Measurements from ENCODE around the gene IZUMO4. TPM values are rescaled to one million over a fixed set of nuclear protein-coding genes. Genes with fewer than 3 reads are reported as not detected.

The IZUMO4 gene
- total RNA-seq, 1 donor from 2014 or later = 15.4 TPM

DNA sequence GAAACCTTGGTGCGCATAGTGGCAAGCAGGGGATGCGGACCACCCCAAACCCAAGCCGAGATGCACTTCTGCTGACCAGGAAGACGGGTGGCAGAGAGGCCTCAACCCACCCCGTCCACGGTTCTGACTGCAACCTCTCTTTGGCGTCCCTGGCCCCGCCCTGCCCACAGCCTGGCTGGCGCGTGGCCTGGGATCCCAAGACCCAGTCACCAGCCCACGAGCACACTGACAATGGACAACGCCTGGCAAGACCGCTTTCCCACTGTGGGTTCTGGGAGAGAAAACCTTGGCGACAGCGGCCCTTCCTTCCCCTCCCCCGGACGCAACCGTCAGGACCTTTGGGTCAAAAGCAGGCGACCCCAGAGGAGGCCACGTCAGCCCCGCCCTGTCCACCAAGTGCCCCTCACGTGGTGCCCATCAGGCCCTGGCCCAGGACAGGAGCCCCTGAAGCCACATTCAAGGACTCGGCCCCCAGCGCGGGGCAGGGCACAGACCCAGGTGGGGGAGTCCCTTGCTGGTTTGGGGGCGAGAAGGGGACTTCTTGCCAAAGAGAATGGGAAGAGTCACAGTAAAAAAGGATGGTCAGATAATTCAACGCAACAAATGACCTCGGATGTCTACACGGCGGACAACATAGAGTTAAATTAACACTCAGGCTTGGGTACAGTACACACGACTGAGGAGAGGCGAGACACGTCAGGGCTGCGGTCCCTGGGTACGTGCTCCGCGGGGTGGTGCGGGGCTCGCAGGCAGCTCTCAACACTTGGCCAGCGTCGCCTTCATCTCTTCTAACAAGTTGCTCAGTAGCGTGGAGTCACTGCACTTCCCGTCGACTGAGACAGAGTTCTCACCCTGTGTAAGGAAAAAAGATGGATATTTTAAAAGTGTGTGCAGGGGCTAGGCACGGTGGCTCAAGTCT is 5.0 kb downstream of the IZUMO4 start:
- intact Hi-C loops (cut with micrococcal nuclease) = no loop called here

DNA sequence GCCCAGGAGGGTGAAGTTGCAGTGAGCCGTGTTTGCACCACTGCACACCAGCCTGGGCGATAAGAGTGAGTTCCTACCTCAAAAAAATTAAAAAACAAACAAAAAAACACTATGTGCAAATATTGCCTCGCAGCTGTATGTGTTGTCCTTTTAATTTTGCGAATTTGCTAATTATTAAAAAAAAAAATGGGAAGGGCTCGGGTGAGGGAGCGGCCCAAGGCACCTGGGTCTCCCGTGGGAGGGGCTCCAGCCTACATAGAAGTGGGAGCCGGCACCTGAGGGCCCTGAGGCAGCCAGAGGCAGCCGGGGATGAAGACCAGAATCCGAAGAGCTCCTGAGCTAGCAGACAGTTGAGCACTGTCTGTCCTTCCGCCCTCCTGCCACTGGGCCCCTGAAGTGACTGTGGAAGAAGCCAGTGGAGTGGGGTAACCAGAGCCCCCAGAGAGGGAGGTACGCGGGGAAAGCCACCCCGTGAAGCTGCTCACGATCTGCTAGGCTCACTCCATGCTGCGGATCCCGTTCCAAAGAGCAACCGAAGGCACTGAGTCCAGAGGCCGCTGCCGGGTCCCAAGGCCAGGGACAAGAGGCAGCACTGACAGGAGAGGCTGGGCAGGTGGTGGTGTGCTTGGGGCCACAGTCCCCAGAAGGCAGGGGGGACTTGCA is 6.5 kb downstream of the IZUMO4 start:
- intact Hi-C loops (cut with micrococcal nuclease) = no loop called here

DNA sequence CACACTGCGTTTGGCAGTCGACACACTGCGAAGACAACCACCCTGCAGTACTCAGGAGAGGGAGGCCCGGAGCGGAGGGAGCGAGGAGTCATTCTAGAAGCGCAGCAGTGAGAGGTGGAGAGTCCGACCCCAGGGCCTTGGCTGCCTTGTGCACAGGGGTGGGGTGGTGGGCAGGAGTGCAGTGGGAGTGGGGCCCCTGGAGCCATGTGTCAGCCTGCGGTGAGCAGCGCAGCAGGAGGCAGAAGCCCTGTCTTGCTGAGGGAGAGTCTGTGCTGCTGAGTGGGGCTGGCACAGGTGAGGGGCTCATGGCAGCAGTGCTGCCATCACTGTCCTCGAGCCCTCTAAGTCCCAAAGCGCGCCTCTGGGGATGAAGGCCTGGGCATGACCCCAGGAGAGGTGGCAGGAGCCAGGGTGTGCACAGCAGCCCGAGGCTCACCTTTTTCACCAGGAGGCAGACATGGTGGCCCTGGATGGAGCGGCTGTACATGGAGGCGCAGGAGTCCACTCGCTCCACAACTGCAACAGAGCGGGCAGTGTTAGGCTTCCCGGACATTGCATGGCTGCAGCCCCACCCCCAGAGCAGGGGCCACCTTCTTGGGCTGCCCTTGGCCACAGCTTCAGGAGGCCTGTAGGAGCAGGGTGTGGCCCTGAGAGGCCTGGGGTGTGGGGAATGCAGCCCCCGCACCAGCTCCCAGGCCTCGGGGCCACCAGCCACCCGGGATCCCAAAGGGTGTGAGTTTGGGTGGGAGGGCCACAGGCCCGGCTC is 11.7 kb downstream of the IZUMO4 start:
- intact Hi-C loops (cut with micrococcal nuclease) = no loop called here

GRCh38 chr19:2109046-2109864 is 12.5 kb downstream of the IZUMO4 start:
- intact Hi-C loops (cut with micrococcal nuclease) = no loop called here

GRCh38 chr19:2110822-2111221 is 14.1 kb downstream of the IZUMO4 start:
- intact Hi-C loops (cut with micrococcal nuclease) = no loop called here

- intact Hi-C loops (cut with micrococcal nuclease) = no loop called here
Observed at GRCh38 chr19:2111425-2111824, 14.7 kb downstream of the IZUMO4 start.

- intact Hi-C loops (cut with micrococcal nuclease) = no loop called here
Observed at GRCh38 chr19:2111886-2112285, 15.2 kb downstream of the IZUMO4 start.

- intact Hi-C loops (cut with micrococcal nuclease) = no loop called here
Observed at GRCh38 chr19:2112516-2113320, 16.0 kb downstream of the IZUMO4 start.

DNA sequence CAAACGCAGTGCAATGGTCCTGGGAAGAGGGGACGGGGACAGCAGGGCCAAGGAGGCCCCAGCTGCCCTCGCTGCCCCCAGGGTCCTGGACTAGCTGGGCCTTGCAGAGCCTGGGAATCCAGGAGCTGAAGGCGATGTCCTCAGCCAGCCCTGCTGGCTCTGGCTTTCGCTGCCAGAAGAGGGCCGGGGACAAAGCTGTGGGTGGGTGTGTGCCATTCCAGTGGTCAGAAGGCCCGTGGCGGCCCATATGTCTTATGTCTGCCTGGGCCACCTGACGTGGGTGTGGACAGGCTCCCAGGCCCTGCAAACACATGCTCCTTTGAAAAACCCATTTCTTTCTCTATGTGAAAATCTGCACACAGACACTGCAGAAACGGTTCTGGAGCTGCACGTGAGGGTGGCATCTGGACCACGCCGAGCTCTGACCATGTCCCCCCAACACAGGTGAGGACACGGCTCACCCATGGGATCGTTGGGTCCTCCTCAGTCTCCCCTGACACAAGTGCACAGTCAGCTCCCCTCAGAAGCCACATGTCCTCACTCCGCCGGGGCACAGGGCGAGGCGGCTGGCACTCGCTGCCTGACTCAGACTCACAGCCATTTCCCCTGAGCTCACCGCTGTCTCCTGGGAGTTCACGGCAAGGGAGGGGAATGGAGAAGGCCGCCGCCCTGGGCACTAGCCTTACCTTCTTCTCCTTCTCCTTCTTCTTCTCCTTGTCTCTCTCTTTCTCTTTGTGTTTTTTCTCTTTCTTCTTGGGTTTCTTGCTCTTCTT is 16.9 kb downstream of the IZUMO4 start:
- intact Hi-C loops (cut with micrococcal nuclease) = no loop called here

- intact Hi-C loops (cut with micrococcal nuclease) = no loop called here
Observed at GRCh38 chr19:2114218-2114617, 17.5 kb downstream of the IZUMO4 start.

- intact Hi-C loops (cut with micrococcal nuclease) = no loop called here
Observed at GRCh38 chr19:2114821-2115220, 18.1 kb downstream of the IZUMO4 start.

- intact Hi-C loops (cut with micrococcal nuclease) = no loop called here
Observed at GRCh38 chr19:2115324-2115723, 18.6 kb downstream of the IZUMO4 start.

DNA sequence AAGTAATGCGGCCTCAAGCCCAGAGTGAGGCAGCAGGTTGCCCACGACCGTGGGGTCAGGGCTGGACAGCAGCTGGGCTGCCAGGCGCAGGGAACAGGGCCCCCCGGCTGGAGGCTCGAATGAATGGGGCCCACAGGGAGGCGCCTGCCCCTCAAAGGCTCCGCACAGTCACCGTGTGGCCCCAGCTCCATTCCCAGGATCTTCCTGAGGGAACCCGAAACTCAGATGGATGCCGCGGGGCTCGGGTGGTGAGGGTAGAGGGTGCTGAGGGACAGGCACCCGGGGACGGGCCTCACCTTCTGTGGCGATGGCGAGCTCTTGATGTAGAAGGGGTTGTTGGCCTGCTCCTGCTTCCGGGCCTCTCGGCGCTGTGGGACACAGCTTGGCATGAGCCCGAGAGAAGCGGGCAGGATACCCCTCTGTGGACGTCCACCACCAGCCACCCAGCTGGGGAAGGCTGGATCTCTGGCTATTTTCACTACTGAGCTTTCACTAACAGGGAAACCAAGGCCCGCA is 19.3 kb downstream of the IZUMO4 start:
- intact Hi-C loops (cut with micrococcal nuclease) = no loop called here

DNA sequence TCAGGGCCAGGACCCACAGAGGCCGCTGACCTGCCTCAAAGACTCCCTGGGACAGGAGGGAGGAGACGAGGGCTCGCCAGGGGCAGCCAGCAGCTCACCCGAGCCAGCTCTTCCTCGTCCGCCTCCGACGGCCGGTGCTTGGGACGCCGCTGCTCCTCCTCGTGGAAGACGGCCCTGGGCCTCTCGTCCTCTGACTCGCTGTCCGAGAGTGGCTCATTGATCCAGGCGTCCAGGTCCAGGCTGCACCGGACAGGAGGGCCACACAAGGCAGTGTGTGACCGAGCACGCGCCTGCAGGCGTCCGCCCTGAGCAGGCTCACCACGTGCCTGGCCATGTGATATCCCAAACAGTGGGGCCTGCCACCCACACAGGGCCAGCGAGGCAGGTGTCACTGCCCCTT is 19.8 kb downstream of the IZUMO4 start:
- intact Hi-C loops (cut with micrococcal nuclease) = no loop called here

- intact Hi-C loops (cut with micrococcal nuclease) = no loop called here
Observed at GRCh38 chr19:2117215-2117960, 20.7 kb downstream of the IZUMO4 start.

DNA sequence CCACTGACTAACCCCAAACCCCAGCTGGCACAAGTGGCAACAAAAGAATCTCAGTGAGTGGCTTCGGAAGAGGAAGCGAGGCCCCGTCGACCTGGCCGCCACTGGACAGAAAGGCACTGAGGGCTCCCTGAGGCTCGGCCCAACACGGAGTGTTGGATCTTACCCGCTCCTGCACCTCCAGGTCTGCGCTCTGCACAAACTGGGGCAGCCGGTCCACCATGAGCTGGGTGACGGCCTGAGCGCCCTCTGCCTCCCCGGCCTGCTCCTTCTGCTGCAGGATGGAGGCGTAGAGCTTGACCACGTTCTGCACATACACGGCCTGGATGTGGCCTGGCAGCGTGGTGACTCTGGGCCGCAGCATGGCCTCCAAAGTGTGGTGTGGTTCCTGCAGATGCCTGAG is 21.7 kb downstream of the IZUMO4 start:
- intact Hi-C loops (cut with micrococcal nuclease) = no loop called here

DNA sequence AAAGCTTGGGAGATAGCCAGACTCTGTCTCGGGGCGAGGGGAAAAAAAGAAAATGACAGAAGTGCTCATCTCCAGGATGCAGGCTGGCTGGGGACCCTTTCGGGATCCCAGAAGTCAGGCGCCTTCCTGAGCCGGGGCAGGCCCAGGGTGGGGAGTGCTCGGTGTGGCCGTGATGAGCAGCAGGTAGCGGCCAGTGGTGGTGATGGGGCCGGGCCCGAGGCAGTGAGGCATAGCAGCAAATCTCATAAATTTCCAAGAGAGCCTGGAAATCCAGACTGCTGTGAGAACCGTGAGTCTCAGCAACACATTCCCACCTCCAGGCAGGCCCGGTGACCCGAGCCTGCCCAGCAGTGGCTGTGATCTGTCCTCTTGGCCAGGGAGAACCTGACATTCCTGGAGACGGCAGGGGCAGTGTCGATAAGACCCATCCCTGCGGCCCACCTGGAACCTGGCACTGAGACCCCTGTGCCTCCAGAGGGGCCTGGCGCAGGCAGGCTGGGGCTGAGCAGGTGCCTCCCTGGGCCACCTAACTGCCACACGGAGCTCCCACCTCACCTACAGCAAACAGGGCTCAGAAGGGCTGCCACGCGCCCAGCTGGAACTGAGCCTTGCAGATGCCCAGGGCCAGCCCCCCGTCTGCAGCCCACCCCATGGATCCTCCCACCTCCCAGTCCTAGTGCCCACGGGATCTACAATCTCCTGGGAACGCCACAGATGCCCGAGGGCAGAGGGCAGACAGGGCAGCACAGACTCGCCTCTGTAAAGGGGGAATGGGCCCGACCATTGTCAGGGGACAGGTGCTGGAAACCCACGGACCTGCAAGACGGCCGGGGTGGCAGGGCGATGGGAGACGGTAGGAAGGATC is 23.4 kb downstream of the IZUMO4 start:
- intact Hi-C loops (cut with micrococcal nuclease) = no loop called here

GRCh38 chr19:2120821-2121220 is 24.1 kb downstream of the IZUMO4 start:
- intact Hi-C loops (cut with micrococcal nuclease) = no loop called here

Measured in T-helper 1 cell treated with Interleukin-12 subunit alpha and Interleukin-12 subunit beta and Interleukin-4 antibody, amounts not matched to agents 30 ng/mL and 1 ng/mL, for 36 hours (primary cell).